GM13976 (cell line): ENCODE measurements around the gene CWC27.

Experiments used
- DNase-seq: peaks from one replicate; pipeline ENCODE4 v3.0.0; 2012; ENCODE audit warnings: low spot score
- CTCF ChIP-seq: IDR thresholded peaks from 2 replicates; pipeline ENCODE4 v1.5.1; 2012; ENCODE audit warnings: borderline replicate concordance, mild to moderate bottlenecking; ENCODE audit not compliant: insufficient read depth; ENCODE audit errors: extremely low read depth, missing control alignments, control extremely low read depth
- in situ Hi-C: fragments of 300-500 bp; cut with MboI; formaldehyde crosslinking; loops from one replicate; pipeline ENCODE4 v1.12.0; 2022; ENCODE audit warnings: low sequenced_read_pairs, mixed read lengths, inconsistent platforms; ENCODE audit not compliant: unreplicated experiment

The CWC27 gene

GRCh38 chr5:64765804-64766504, 2.8 kb upstream of the CWC27 start:
- in situ Hi-C loops = no loop called here
- no peak for TF ChIP-seq CTCF
- DNase-seq = no peak

GRCh38 chr5:64766941-64767340, 1.8 kb upstream of the CWC27 start:
- in situ Hi-C loops = no loop called here
- no peak for DNase-seq
- TF ChIP-seq CTCF = no peak

- in situ Hi-C loops = no loop called here
- no peak for DNase-seq
Measured at GRCh38 chr5:64767959-64768357, 772 bp upstream of the CWC27 start.

GRCh38 chr5:64769855-64770254, 1.1 kb downstream of the CWC27 start:
- DNase-seq = no peak
- in situ Hi-C loops = no loop called here
- TF ChIP-seq CTCF = no peak

More at GRCh38 chr5:64767959-64768357, 772 bp upstream of the CWC27 start:
- no peak for TF ChIP-seq CTCF

GRCh38 chr5:64771736-64772135, 3.0 kb downstream of the CWC27 start:
- in situ Hi-C loops = no loop called here
- DNase-seq = no peak
- no peak for TF ChIP-seq CTCF

- no peak for DNase-seq
- in situ Hi-C loops = no loop called here
- no peak for TF ChIP-seq CTCF
Measured at GRCh38 chr5:64773533-64773932, 4.8 kb downstream of the CWC27 start.
